KOPT-K1 (cell line): ENCODE results near the gene SPCS3.
"Not testable (repeated sequence)": the region's sequence is repeated elsewhere in the genome, so short reads cannot be mapped to it uniquely, and the experiment has no call there.

Source experiments
- H3K27ac ChIP-seq: fragments of 200-600 bp; sonication (generic); 2 replicates; pipeline ENCODE4 v1.5.1; 2016; ENCODE audit warnings: antibody characterized with exemption, mild to moderate bottlenecking, low read depth, low read length; ENCODE audit not compliant: poor library complexity, severe bottlenecking
- H3K36me3 ChIP-seq: fragments of 200-600 bp; sonication (generic); 2 replicates; pipeline ENCODE4 v1.5.1; 2017; ENCODE audit warnings: antibody characterized with exemption, mild to moderate bottlenecking, low read length, moderate library complexity; ENCODE audit not compliant: insufficient read depth
- H3K9me3 ChIP-seq: fragments of 200-600 bp; sonication (generic); 2 replicates; pipeline ENCODE4 v1.5.1; 2017; ENCODE audit warnings: antibody characterized with exemption, low read length, mild to moderate bottlenecking; ENCODE audit not compliant: insufficient read depth, poor library complexity, severe bottlenecking

The SPCS3 gene

GRCh38 chr4:176319704-176320339, at the start of gene SPCS3:
SPCS3 (plus strand) TSS chr4:176319966; CDS start chr4:176320077, 111 bp downstream.
- H3K27ac ChIP-seq, result peak within 1 kb of the TSS; percentile 93
- H3K9me3 ChIP-seq, result no peaks in the 10 kb centered on the region
- 0 out of 2 replicates have a peak, but pooled peaks cover 9% of the 10 kb centered on the region for H3K36me3 ChIP-seq

- Histone ChIP-seq H3K36me3 (no peaks in the 10 kb centered on the region), H3K9me3 (no peaks in the 10 kb centered on the region), H3K27ac (no peak overlapping the region)
Measured at GRCh38 chr4:176270669-176271068, 49.1 kb upstream of the SPCS3 start.

GRCh38 chr4:176271749-176272148, 48.0 kb upstream of the SPCS3 start:
- H3K9me3 ChIP-seq, result no peaks in the 10 kb centered on the region
- no peak overlapping the region for H3K27ac ChIP-seq
- no peaks in the 10 kb centered on the region for H3K36me3 ChIP-seq

GRCh38 chr4:176272799-176273198, 47.0 kb upstream of the SPCS3 start:
- Histone ChIP-seq H3K27ac (no peak overlapping the region), H3K9me3 (no peaks in the 10 kb centered on the region), H3K36me3 (no peaks in the 10 kb centered on the region)

GRCh38 chr4:176273736-176274135, 46.0 kb upstream of the SPCS3 start:
- no peak overlapping the region for H3K27ac ChIP-seq
- H3K9me3 ChIP-seq, result no peaks in the 10 kb centered on the region
- no peaks in the 10 kb centered on the region for H3K36me3 ChIP-seq

- Histone ChIP-seq H3K27ac (no peak overlapping the region), H3K9me3 (no peaks in the 10 kb centered on the region), H3K36me3 (no peaks in the 10 kb centered on the region)
Measured at GRCh38 chr4:176274441-176274840, 45.3 kb upstream of the SPCS3 start.

GRCh38 chr4:176276710-176277109, 43.1 kb upstream of the SPCS3 start:
- H3K27ac ChIP-seq, result no peak overlapping the region
- H3K36me3 ChIP-seq, result no peaks in the 10 kb centered on the region
- no peaks in the 10 kb centered on the region for H3K9me3 ChIP-seq

GRCh38 chr4:176277162-176277904, 42.4 kb upstream of the SPCS3 start:
- Histone ChIP-seq H3K9me3 (no peaks in the 10 kb centered on the region), H3K27ac (no peak overlapping the region), H3K36me3 (no peaks in the 10 kb centered on the region)

- H3K9me3 ChIP-seq, H3K36me3 ChIP-seq, H3K27ac ChIP-seq: not testable (repeated sequence)
Measured at GRCh38 chr4:176279560-176279959, 40.2 kb upstream of the SPCS3 start.

GRCh38 chr4:176286728-176287127, 33.0 kb upstream of the SPCS3 start:
- Histone ChIP-seq H3K36me3 (no peaks in the 10 kb centered on the region), H3K27ac (no peak overlapping the region), H3K9me3 (no peaks in the 10 kb centered on the region)

- H3K36me3 ChIP-seq, result no peaks in the 10 kb centered on the region
- no peak overlapping the region for H3K27ac ChIP-seq
- no peaks in the 10 kb centered on the region for H3K9me3 ChIP-seq
Measured at GRCh38 chr4:176287546-176287945, 32.2 kb upstream of the SPCS3 start.

- no peaks in the 10 kb centered on the region for H3K36me3 ChIP-seq
- no peaks in the 10 kb centered on the region for H3K9me3 ChIP-seq
- no peak overlapping the region for H3K27ac ChIP-seq
Measured at GRCh38 chr4:176288020-176288419, 31.7 kb upstream of the SPCS3 start.

GRCh38 chr4:176289561-176289960, 30.2 kb upstream of the SPCS3 start:
- H3K36me3 ChIP-seq, result no peaks in the 10 kb centered on the region
- no peak overlapping the region for H3K27ac ChIP-seq
- H3K9me3 ChIP-seq, result no peaks in the 10 kb centered on the region

GRCh38 chr4:176290520-176290919, 29.2 kb upstream of the SPCS3 start:
- no peak overlapping the region for H3K27ac ChIP-seq
- no peaks in the 10 kb centered on the region for H3K9me3 ChIP-seq
- H3K36me3 ChIP-seq, result no peaks in the 10 kb centered on the region

- no peaks in the 10 kb centered on the region for H3K9me3 ChIP-seq
- no peak overlapping the region for H3K27ac ChIP-seq
Measured at GRCh38 chr4:176291748-176292147, 28.0 kb upstream of the SPCS3 start.

GRCh38 chr4:176292920-176293319, 26.8 kb upstream of the SPCS3 start:
- Histone ChIP-seq H3K9me3 (no peaks in the 10 kb centered on the region), H3K36me3 (no peaks in the 10 kb centered on the region), H3K27ac (no peak overlapping the region)

More at GRCh38 chr4:176291748-176292147, 28.0 kb upstream of the SPCS3 start:
- no peaks in the 10 kb centered on the region for H3K36me3 ChIP-seq
